GM23338 (cell line): Measurements from ENCODE around the gene SPDYE3.
"Not testable (repeated sequence)": the region's sequence is repeated elsewhere in the genome, so short reads cannot be mapped to it uniquely, and the experiment has no call there.

ENCODE experiments used
- CREB1 ChIP-seq: fragments of 250-450 bp; sonication (Bioruptor Pico); IDR thresholded peaks from 2 replicates; pipeline ENCODE4 v1.5.0; 2020; ENCODE audit warnings: low read depth, mild to moderate bottlenecking, moderate library complexity
- CTCF ChIP-seq, 2 experiments: fragments of 200-600 bp in 1 of 2; sonication (generic) in 1 of 2; conservative IDR thresholded peaks; 2 replicates each; pipeline versions ENCODE4 v1.5.1 to v1.6.1; 2016 to 2017; ENCODE audit warnings: antibody characterized with exemption in 2 of 2, low read depth in 2 of 2, mild to moderate bottlenecking in 2 of 2, moderate library complexity in 1 of 2
- ETS1 ChIP-seq: IDR thresholded peaks from 2 replicates; pipeline ENCODE4 v1.6.1; 2016; ENCODE audit warnings: antibody characterized with exemption
- EZH2 ChIP-seq: fragments of 200-600 bp; sonication (generic); IDR thresholded peaks from one replicate; pipeline ENCODE4 v1.8.0; 2017; ENCODE audit warnings: antibody characterized with exemption, mild to moderate bottlenecking, low read depth; ENCODE audit not compliant: unreplicated experiment
- EZH2phosphoT487 ChIP-seq: fragments of 200-600 bp; sonication (generic); IDR thresholded peaks from one replicate; pipeline ENCODE4 v1.8.1; 2018; ENCODE audit warnings: antibody characterized with exemption; ENCODE audit not compliant: unreplicated experiment
- JUNB ChIP-seq: IDR thresholded peaks from one replicate; pipeline ENCODE4 v1.6.1; 2016; ENCODE audit warnings: antibody characterized with exemption; ENCODE audit not compliant: unreplicated experiment
- NANOG ChIP-seq: IDR thresholded peaks from 2 replicates; pipeline ENCODE4 v1.6.1; 2016; ENCODE audit warnings: antibody characterized with exemption, borderline replicate concordance
- POLR2AphosphoS5 ChIP-seq: IDR thresholded peaks from 2 replicates; pipeline ENCODE4 v1.6.1; 2016; ENCODE audit warnings: antibody characterized with exemption, low read depth
- STAT1 ChIP-seq: IDR thresholded peaks from one replicate; pipeline ENCODE4 v1.6.1; 2016; ENCODE audit warnings: antibody characterized with exemption; ENCODE audit not compliant: unreplicated experiment
- ZNF114 ChIP-seq: fragments of 250-450 bp; sonication (Bioruptor Pico); IDR thresholded peaks from 2 replicates; pipeline ENCODE4 v1.5.0; 2020; ENCODE audit warnings: mild to moderate bottlenecking, moderate library complexity
- ZNF331 ChIP-seq: fragments of 250-450 bp; sonication (Bioruptor Pico); IDR thresholded peaks from 2 replicates; pipeline ENCODE4 v1.5.0; 2020; ENCODE audit warnings: low read depth, mild to moderate bottlenecking, moderate library complexity
- ZNF462 ChIP-seq: fragments of 250-450 bp; sonication (Bioruptor Pico); IDR thresholded peaks from 2 replicates; pipeline ENCODE4 v1.5.0; 2020; ENCODE audit warnings: mild to moderate bottlenecking, moderate library complexity
- TF ChIP-seq, protein P1 (sequence below): IDR thresholded peaks from one replicate; pipeline ENCODE4 v1.6.1; 2018; ENCODE audit warnings: antibody characterized with exemption; ENCODE audit not compliant: unreplicated experiment

GRCh38 chr7:100264223-100264622, 43.3 kb upstream of the SPDYE3 start:
- not testable (repeated sequence) for TF ChIP-seq CTCF (conservative IDR thresholded peaks at IDR 0.05; ENCODE audit: low read depth in 2 of 2); POLR2AphosphoS5; EZH2phosphoT487; CREB1 (CRISPR knock-in tag); ZNF114 (CRISPR knock-in tag); JUNB; EZH2; ZNF462; NANOG; STAT1; ZNF331; ETS1
- TF ChIP-seq, protein P1, sequence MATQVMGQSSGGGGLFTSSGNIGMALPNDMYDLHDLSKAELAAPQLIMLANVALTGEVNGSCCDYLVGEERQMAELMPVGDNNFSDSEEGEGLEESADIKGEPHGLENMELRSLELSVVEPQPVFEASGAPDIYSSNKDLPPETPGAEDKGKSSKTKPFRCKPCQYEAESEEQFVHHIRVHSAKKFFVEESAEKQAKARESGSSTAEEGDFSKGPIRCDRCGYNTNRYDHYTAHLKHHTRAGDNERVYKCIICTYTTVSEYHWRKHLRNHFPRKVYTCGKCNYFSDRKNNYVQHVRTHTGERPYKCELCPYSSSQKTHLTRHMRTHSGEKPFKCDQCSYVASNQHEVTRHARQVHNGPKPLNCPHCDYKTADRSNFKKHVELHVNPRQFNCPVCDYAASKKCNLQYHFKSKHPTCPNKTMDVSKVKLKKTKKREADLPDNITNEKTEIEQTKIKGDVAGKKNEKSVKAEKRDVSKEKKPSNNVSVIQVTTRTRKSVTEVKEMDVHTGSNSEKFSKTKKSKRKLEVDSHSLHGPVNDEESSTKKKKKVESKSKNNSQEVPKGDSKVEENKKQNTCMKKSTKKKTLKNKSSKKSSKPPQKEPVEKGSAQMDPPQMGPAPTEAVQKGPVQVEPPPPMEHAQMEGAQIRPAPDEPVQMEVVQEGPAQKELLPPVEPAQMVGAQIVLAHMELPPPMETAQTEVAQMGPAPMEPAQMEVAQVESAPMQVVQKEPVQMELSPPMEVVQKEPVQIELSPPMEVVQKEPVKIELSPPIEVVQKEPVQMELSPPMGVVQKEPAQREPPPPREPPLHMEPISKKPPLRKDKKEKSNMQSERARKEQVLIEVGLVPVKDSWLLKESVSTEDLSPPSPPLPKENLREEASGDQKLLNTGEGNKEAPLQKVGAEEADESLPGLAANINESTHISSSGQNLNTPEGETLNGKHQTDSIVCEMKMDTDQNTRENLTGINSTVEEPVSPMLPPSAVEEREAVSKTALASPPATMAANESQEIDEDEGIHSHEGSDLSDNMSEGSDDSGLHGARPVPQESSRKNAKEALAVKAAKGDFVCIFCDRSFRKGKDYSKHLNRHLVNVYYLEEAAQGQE, result not testable (repeated sequence)
